GM12872 (cell line): ENCODE data around the gene LOXL1.

ENCODE experiments used
- CTCF ChIP-seq: IDR thresholded peaks from 3 replicates; pipeline ENCODE4 v1.5.1; 2011; ENCODE audit warnings: low read depth, mild to moderate bottlenecking, low read length, moderate library complexity; ENCODE audit not compliant: insufficient read depth

Gene LOXL1

GRCh38 chr15:73986055-73986775 is 60.0 kb downstream of the LOXL1 start:
- no peak for TF ChIP-seq CTCF

GRCh38 chr15:73986776-73987056 is 60.5 kb downstream of the LOXL1 start:
- no peak for TF ChIP-seq CTCF

GRCh38 chr15:73987250-73987649 is 61.0 kb downstream of the LOXL1 start:
- TF ChIP-seq CTCF: no peak

- TF ChIP-seq CTCF: no peak
These were observed 61.6 kb downstream of the LOXL1 start for GRCh38 chr15:73987681-73988444.

- TF ChIP-seq CTCF: no peak
These were observed 62.2 kb downstream of the LOXL1 start for GRCh38 chr15:73988445-73988969.

- TF ChIP-seq CTCF: no peak
These were observed 62.9 kb downstream of the LOXL1 start for GRCh38 chr15:73989001-73989798.
